ENCODE measurements around the gene CLTB. TPM values are rescaled to one million over a fixed set of nuclear protein-coding genes. Genes with fewer than 3 reads are reported as not detected.
A peak's percentile ranks its signal among the peaks of the same experiment; 100 is the strongest.

CLTB gene
- total and polyA plus RNA-seq, 3 donors from 2014 or later, result 60.8 to 107 (median 103) TPM

DNA sequence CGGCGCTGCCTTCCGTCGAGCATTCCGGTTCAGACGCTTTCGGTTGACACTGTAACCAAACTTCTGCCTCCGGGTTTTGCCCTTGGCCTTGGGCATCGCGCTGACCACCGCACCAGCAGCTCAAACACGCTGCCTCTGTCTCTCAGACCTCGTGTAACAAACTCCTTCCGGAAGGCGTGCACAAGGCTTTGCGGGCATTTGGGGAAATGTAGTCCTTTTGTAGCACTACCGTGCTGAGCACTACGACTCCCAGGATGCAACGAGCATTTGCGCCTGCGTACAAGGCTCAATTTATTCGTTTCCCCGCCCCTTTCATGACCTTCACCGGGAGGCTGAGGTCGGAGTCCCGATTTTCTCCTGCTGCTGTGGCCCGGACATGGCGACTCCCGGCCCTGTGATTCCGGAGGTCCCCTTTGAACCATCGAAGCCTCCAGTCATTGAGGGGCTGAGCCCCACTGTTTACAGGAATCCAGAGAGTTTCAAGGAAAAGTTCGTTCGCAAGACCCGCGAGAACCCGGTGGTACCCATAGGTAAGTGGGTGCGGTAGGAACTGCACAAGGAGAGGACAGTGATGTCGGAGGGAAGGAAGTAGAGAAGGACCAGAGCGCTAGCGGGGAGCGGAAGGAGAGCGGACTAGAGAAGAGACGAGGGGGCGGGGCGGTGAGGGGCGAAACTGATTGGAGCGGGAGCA lies 27.8 kb downstream of the CLTB start, which contains the start of the genes HIGD2A and NOP16:
HIGD2A (plus strand) TSS at position 308 of the 691 bp plus-strand sequence; CDS start at position 377, 69 bp downstream.
NOP16 (minus strand) TSS at position 155 of the 691 bp plus-strand sequence; CDS start at position 96, 59 bp downstream.
- peak; percentile 99 for DNase-seq
- intact Hi-C loops (cut with DNase I; ENCODE audit: low total_unique reads), result no loop called here

DNA sequence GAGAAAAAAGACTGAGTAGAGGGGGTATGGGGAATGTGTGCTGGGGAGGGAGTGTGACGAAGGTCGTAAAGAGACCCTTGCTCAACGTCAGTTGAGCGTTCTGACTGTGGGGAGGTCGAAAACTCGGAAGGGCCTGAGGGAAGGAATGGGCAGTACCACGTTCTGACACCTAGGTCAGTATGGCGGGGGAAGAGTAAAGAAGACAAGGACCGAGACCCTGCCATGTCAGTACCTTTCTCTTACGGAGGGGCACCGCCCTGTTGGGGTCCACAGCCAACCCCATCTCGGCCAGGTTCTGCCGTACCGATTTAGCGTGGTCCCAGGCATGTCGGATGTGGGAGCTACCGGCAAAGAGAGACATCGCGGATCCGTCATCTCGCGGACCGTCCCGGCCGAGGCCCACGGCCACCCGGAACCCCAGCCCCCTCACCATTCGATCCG lies 28.3 kb downstream of the CLTB start:
- Histone ChIP-seq H3K4me3 (peak overlapping the region; percentile 73 to 74), H3K27ac (peak overlapping the region; percentile 89 to 96), H3K4me1 (peaks cover 13% of the 10 kb centered on the region), H3K27me3 (no peaks in the 10 kb centered on the region), H3K9me3 (no peaks in the 10 kb centered on the region), H3K36me3 (ENCODE audit: low read depth, missing control alignments) (no peaks in the 10 kb centered on the region)
- no peak for DNase-seq
- intact Hi-C loops (cut with DNase I; ENCODE audit: low total_unique reads), result no loop called here
- TF ChIP-seq CTCF (IDR thresholded peaks at IDR 0.05), result peak in 1 of 3 experiments; percentile 19
- no peak for TF ChIP-seq POLR2A (IDR thresholded peaks at IDR 0.05)
- 0% methylated on average over 11 to 29 of the region's 29 CpGs for WGBS, 2 donors

More for the DNA sequence above, 27.8 kb downstream of the CLTB start, which contains the start of the genes HIGD2A and NOP16:
- Histone ChIP-seq H3K4me1 (peaks cover 13% of the 10 kb centered on the region), H3K4me3 (peak within 1 kb of the TSS; percentile 73 to 74), H3K9me3 (no peaks in the 10 kb centered on the region), H3K36me3 (ENCODE audit: low read depth, missing control alignments) (no peaks in the 10 kb centered on the region), H3K27me3 (no peaks in the 10 kb centered on the region), H3K27ac (peak within 1 kb of the TSS; percentile 89 to 96)
- TF ChIP-seq CTCF (IDR thresholded peaks at IDR 0.05), result peak in 1 of 3 experiments; percentile 31
- TF ChIP-seq POLR2A (IDR thresholded peaks at IDR 0.05), result no peak
- 0 to 1% methylated on average over 28 to 47 of the region's 47 CpGs for WGBS, 2 donors

DNA sequence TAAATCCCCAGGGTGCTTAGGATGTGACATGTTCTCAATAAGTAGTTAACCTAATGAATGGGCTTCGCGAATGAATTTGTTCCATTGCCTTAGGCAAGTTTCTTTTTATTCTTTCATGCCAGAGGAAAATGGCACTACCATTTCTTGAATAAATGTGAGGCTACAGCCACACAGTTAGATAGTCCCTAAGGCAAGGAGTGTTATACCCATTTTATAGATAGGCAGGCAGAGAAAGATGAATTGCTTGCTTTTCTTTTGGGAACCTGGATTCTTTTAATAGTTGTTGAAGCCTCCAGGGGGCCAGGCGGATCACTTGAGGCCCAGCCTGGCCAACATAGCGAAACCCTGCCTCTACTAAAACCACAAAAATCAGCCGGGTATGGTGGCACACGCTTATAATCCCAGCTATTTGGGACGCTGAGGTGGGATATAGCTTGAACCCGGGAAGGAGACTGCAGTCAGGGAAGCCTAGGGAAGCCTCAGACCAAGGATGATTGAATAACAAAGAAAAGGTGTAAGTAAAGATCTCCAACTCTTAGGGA lies 28.9 kb downstream of the CLTB start:
- DNase-seq, result no peak
- 21 to 38% methylated on average over 7 to 8 of the region's 8 CpGs for WGBS, 2 donors
- no peaks in the 10 kb centered on the region for H3K9me3 ChIP-seq
- no peak for TF ChIP-seq CTCF (IDR thresholded peaks at IDR 0.05)
- TF ChIP-seq POLR2A (IDR thresholded peaks at IDR 0.05), result no peak
- H3K36me3 ChIP-seq (ENCODE audit: low read depth, missing control alignments), result no peaks in the 10 kb centered on the region
- peak overlapping the region; percentile 73 to 74 for H3K4me3 ChIP-seq
- H3K27ac ChIP-seq, result peak overlapping the region in 1 of 2 donors; percentile 89
- H3K4me1 ChIP-seq, result peaks cover 13% of the 10 kb centered on the region
- intact Hi-C loops (cut with DNase I; ENCODE audit: low total_unique reads), result no loop called here
- no peaks in the 10 kb centered on the region for H3K27me3 ChIP-seq

DNA sequence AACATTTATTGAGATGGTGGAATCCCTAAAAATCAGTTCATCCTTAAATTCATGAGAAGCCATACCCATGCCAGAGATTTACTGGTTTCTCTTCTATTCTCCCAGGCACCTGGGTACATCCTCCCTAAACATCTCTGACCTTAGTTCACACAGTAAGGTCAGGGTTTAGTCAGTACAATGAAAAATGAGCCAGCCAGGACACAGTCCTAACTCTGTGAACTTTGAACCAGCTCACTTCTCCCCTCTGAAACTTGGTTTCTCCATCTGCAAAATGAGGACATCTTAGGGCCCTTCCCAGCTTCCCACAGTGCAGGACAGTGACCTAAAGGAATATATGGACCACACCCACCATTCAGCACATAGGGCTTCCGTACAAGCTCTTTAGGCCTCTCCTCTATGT lies 29.8 kb downstream of the CLTB start:
- 77 to 100% methylated on average over 1 of the region's 1 CpG for WGBS, 2 donors
- peaks cover 13% of the 10 kb centered on the region for H3K4me1 ChIP-seq
- no peak overlapping the region for H3K27ac ChIP-seq
- H3K9me3 ChIP-seq, result no peaks in the 10 kb centered on the region
- DNase-seq, result no peak
- no peaks in the 10 kb centered on the region for H3K27me3 ChIP-seq
- no peaks in the 10 kb centered on the region for H3K36me3 ChIP-seq (ENCODE audit: low read depth, missing control alignments)
- TF ChIP-seq CTCF (IDR thresholded peaks at IDR 0.05), result no peak
- TF ChIP-seq POLR2A (IDR thresholded peaks at IDR 0.05), result no peak
- intact Hi-C loops (cut with DNase I; ENCODE audit: low total_unique reads), result no loop called here
- no peak overlapping the region for H3K4me3 ChIP-seq

Data from testis (tissue), 3 donors.